Panc1 (cell line): ENCODE data around the gene CLCF1. TPM values are rescaled to one million over a fixed set of nuclear protein-coding genes. Genes with fewer than 3 reads are reported as not detected.

ENCODE experiments used
- ATAC-seq: fragments of 200-7000 bp; cut with Tn5 transposase; 2 replicates; pipeline ENCODE4 v1.9.1; 2020; ENCODE audit warnings: mild to moderate bottlenecking, moderate library complexity
- BruUV-seq: library from RNA; stranded (reverse); fragments of 400-500 nt; replicated peaks from 2 replicates; lab custom pipeline; 2021; lab: Mats Ljungman, UMichigan
- CTCF ChIA-PET: fragments of 300-600 bp; sonication (Branson Sonifier 250); formaldehyde crosslinking; loops from one replicate; lab custom pipeline; 2022; ENCODE audit warnings: antibody characterized with exemption; lab: Charles Lee
- POLR2A ChIA-PET: fragments of 300-600 bp; sonication (Branson Sonifier 250); formaldehyde crosslinking; loops from one replicate; lab custom pipeline; 2022; ENCODE audit warnings: antibody characterized with exemption; lab: Charles Lee
- DNase-seq: peaks from one replicate; pipeline ENCODE4 v3.0.0-alpha.2; 2010; ENCODE audit warnings: low read depth, low spot score
- H3K27ac ChIP-seq: 2 replicates; pipeline ENCODE4 v1.5.1; 2011; ENCODE audit warnings: mild to moderate bottlenecking, low read length, inconsistent platforms
- H3K27me3 ChIP-seq: fragments of 200-500 bp; sonication (Bioruptor generic); 2 replicates; pipeline ENCODE4 v1.6.0; 2014; ENCODE audit warnings: low read length, inconsistent platforms; ENCODE audit not compliant: control insufficient read depth, insufficient read depth
- H3K36me3 ChIP-seq: fragments of 200-500 bp; sonication (Bioruptor generic); 2 replicates; pipeline ENCODE4 v1.5.1; 2014; ENCODE audit warnings: inconsistent platforms, mild to moderate bottlenecking, low read length, moderate library complexity; ENCODE audit not compliant: control insufficient read depth, insufficient read depth
- H3K4me1 ChIP-seq: 2 replicates; pipeline ENCODE4 v1.5.1; 2011; ENCODE audit warnings: inconsistent platforms, mild to moderate bottlenecking, low read length, moderate library complexity; ENCODE audit not compliant: control insufficient read depth, insufficient read depth
- H3K4me3 ChIP-seq, 2 experiments: 2 replicates each; pipeline ENCODE4 v1.5.1; 2011 to 2012; ENCODE audit warnings: low read depth in 2 of 2, low read length in 2 of 2, mild to moderate bottlenecking in 2 of 2, inconsistent platforms in 1 of 2, moderate library complexity in 1 of 2
- H3K9me3 ChIP-seq: fragments of 200-500 bp; sonication (Bioruptor generic); 2 replicates; pipeline ENCODE4 v1.5.1; 2014; ENCODE audit warnings: low read depth, mild to moderate bottlenecking, inconsistent platforms, low read length, moderate library complexity; ENCODE audit not compliant: control insufficient read depth, insufficient read depth
- POLR2AphosphoS5 ChIP-seq: IDR thresholded peaks from 2 replicates; pipeline ENCODE4 v1.6.1; 2012; ENCODE audit warnings: mild to moderate bottlenecking, low read depth, low read length, moderate library complexity
- SIN3A ChIP-seq: IDR thresholded peaks from 2 replicates; pipeline ENCODE4 v1.6.1; 2012; ENCODE audit warnings: low read depth, mild to moderate bottlenecking, low read length, moderate library complexity, borderline replicate concordance; ENCODE audit not compliant: insufficient read depth
- TCF7L2 ChIP-seq: IDR thresholded peaks from 2 replicates; pipeline ENCODE4 v1.6.1; 2011; ENCODE audit warnings: mild to moderate bottlenecking, low read depth, low read length, inconsistent platforms
- in situ Hi-C: cut with HindIII; loops from 2 replicates; pipeline ENCODE4 v1.10.0; 2016; ENCODE audit warnings: low sequenced_read_pairs, low pct_unique_long_range_greater_than_20kb
- intact Hi-C: fragments of 100-400 bp; cut with micrococcal nuclease; formaldehyde crosslinking; loops from one replicate; pipeline ENCODE4 v1.10.0; 2022; ENCODE audit not compliant: unreplicated experiment
- total RNA-seq: library from RNA; stranded (reverse); gene quantifications from one replicate; pipeline ENCODE4 v1.2.1, GENCODE V29; 2021; ENCODE audit not compliant: unreplicated experiment
- TF ChIP-seq, protein P1 (sequence below), 2 experiments: IDR thresholded peaks; 2 replicates each; pipeline ENCODE4 v1.6.1; 2011 to 2012; ENCODE audit warnings: low read depth in 2 of 2, control low read depth in 1 of 2, low read length in 1 of 2, mild to moderate bottlenecking in 1 of 2, moderate library complexity in 1 of 2; ENCODE audit not compliant: insufficient read depth in 1 of 2
- TF ChIP-seq, protein P2 (sequence below): fragments of 450-650 bp; IDR thresholded peaks from 2 replicates; pipeline ENCODE4 v1.5.1; 2017; ENCODE audit warnings: mild to moderate bottlenecking

CLCF1 gene
- total RNA-seq, 1 experiment from 2014 or later, result 9.3 TPM

DNA sequence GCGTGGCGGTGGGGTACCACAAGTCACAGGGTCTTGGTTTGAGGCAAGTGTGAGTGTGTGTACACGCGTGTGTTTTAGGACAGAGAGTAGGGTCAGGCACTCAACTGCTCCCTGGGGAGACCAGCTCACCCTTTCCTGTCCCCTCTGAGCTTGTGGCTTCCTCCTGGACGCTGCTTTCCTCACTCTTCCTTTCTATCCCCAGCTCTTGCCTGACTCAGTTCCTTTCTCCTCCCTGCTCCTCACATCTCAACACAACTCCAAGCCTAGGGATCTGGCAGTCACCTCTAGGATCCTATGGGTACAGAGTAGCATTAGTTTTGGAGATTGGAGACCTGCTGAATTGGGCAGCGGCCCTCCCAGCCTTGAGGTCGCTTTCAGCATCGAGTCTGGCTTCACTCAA, 4.1 kb downstream of the CLCF1 start:
- BruUV-seq, result no TSS peak

DNA sequence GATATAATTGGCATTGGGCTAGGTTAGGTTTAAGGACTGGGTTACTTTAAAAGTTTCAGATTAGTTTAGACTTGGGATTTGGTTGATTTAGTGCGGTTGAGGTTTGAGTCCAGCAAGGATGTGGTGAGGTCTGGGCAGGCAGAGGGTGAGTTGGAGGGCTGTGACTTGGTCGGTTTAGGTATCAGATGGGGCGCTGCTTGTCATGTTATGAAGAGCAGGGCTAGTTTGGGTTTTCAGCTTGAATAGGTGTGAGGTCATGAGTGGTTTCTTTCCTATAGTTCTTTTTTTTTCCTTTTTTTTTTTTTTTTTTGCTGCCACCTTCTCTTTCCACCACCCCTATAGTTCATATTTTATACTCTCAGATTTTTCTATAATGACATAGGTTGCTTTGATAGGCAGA, 4.8 kb downstream of the CLCF1 start:
- ChIA-PET POLR2A (interaction anchor here (0.6 kb wide), 1 partner anchor 11 kb away, joined by 3 read pairs; no protein-coding TSS in a partner anchor), CTCF (interaction anchor here (1.5 to 6.9 kb wide), 3 partner anchors 12 to 17 kb away, joined by 6 to 58 read pairs (median 13); no protein-coding TSS in a partner anchor)
- intact Hi-C loops, result no loop called here
- no peaks in the 10 kb centered on the region for H3K9me3 ChIP-seq
- no TSS peak for BruUV-seq
- in situ Hi-C loops, result no loop called here
- H3K4me3 ChIP-seq, result no peak overlapping the region
- no peak overlapping the region for H3K27ac ChIP-seq
- peaks cover 39% of the 10 kb centered on the region for H3K4me1 ChIP-seq
- H3K36me3 ChIP-seq, result no peaks in the 10 kb centered on the region; the same call in 1 of the 2 replicates
- no peak for TF ChIP-seq SIN3A
- TF ChIP-seq, protein P1, sequence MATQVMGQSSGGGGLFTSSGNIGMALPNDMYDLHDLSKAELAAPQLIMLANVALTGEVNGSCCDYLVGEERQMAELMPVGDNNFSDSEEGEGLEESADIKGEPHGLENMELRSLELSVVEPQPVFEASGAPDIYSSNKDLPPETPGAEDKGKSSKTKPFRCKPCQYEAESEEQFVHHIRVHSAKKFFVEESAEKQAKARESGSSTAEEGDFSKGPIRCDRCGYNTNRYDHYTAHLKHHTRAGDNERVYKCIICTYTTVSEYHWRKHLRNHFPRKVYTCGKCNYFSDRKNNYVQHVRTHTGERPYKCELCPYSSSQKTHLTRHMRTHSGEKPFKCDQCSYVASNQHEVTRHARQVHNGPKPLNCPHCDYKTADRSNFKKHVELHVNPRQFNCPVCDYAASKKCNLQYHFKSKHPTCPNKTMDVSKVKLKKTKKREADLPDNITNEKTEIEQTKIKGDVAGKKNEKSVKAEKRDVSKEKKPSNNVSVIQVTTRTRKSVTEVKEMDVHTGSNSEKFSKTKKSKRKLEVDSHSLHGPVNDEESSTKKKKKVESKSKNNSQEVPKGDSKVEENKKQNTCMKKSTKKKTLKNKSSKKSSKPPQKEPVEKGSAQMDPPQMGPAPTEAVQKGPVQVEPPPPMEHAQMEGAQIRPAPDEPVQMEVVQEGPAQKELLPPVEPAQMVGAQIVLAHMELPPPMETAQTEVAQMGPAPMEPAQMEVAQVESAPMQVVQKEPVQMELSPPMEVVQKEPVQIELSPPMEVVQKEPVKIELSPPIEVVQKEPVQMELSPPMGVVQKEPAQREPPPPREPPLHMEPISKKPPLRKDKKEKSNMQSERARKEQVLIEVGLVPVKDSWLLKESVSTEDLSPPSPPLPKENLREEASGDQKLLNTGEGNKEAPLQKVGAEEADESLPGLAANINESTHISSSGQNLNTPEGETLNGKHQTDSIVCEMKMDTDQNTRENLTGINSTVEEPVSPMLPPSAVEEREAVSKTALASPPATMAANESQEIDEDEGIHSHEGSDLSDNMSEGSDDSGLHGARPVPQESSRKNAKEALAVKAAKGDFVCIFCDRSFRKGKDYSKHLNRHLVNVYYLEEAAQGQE (IDR thresholded peaks at IDR 0.05; ENCODE audit: insufficient read depth in 1 of 2, low read depth in 2 of 2, low read length in 1 of 2), result no peak
- TF ChIP-seq POLR2AphosphoS5, result no peak
- TF ChIP-seq, protein P2, sequence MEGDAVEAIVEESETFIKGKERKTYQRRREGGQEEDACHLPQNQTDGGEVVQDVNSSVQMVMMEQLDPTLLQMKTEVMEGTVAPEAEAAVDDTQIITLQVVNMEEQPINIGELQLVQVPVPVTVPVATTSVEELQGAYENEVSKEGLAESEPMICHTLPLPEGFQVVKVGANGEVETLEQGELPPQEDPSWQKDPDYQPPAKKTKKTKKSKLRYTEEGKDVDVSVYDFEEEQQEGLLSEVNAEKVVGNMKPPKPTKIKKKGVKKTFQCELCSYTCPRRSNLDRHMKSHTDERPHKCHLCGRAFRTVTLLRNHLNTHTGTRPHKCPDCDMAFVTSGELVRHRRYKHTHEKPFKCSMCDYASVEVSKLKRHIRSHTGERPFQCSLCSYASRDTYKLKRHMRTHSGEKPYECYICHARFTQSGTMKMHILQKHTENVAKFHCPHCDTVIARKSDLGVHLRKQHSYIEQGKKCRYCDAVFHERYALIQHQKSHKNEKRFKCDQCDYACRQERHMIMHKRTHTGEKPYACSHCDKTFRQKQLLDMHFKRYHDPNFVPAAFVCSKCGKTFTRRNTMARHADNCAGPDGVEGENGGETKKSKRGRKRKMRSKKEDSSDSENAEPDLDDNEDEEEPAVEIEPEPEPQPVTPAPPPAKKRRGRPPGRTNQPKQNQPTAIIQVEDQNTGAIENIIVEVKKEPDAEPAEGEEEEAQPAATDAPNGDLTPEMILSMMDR, result no peak
- no peak for TF ChIP-seq TCF7L2
- H3K27me3 ChIP-seq, result no peaks in the 10 kb centered on the region
- ATAC-seq (no peak), DNase-seq (no peak)

More for the DNA sequence above, 4.1 kb downstream of the CLCF1 start:
- DNase-seq, result no peak
- ChIA-PET CTCF (interaction anchor here (0.9 to 6.9 kb wide), 5 partner anchors 12 to 68 kb away, joined by 3 to 58 read pairs (median 6); no protein-coding TSS in a partner anchor), POLR2A (interaction anchor here (0.6 to 0.7 kb wide), 2 partner anchors 10 to 31 kb away, joined by 3 to 9 read pairs; no protein-coding TSS in a partner anchor)
- ATAC-seq, result no peak
- TF ChIP-seq POLR2AphosphoS5, result no peak
- no peak for TF ChIP-seq SIN3A
- TF ChIP-seq TCF7L2, result no peak
- TF ChIP-seq, protein P1 (IDR thresholded peaks at IDR 0.05; ENCODE audit: insufficient read depth in 1 of 2, low read depth in 2 of 2, low read length in 1 of 2), result no peak
- TF ChIP-seq, protein P2, result no peak
- intact Hi-C loops, result no loop called here
- H3K4me3 ChIP-seq, result no peak overlapping the region
- peaks cover 43% of the 10 kb centered on the region for H3K4me1 ChIP-seq
- no peaks in the 10 kb centered on the region for H3K9me3 ChIP-seq
- peak overlapping the region; percentile 18 for H3K27ac ChIP-seq
- in situ Hi-C loops, result no loop called here
- H3K27me3 ChIP-seq, result no peaks in the 10 kb centered on the region
- no peaks in the 10 kb centered on the region; the same call in 1 of the 2 replicates for H3K36me3 ChIP-seq
